ENCODE data around the gene NUP205. TPM values are rescaled to one million over a fixed set of nuclear protein-coding genes. Genes with fewer than 3 reads are reported as not detected.

NUP205 gene
- total RNA-seq, 2 experiments from 2014 or later, result 50.6 to 54.7 TPM

DNA sequence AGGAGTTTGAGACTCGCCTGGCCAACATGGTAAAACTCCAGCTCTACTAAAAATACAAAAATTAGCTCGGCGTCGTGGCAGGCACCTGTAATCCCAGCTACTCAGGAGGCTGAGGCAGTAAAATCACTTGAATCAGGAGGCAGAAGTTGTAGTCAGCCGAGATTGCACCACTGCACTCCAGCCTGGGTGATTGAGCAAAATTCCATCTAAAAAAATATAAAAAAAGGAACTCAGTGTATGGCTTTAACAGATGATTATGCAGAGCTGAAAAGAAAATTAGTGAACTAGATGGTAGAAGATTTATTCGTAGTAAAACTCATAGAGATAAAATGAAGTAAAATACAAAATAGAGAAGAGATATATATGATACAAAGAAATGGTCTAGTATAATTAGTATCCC is 35.2 kb upstream of the NUP205 start:
- H3K27me3 Mint-ChIP-seq, result no peaks in the 10 kb centered on the region
- intact Hi-C loops (cut with DNase I, micrococcal nuclease), result no loop called here
- no peak overlapping the region for H3K27ac ChIP-seq (ENCODE audit: low read depth in 1 of 2, low read length in 2 of 2)
- H3K36me3 ChIP-seq (ENCODE audit: insufficient read depth, low read length), result no peaks in the 10 kb centered on the region
- H3K27ac Mint-ChIP-seq, result no peak overlapping the region
- ChIA-PET POLR2A (no interaction called here), CTCF (no interaction called here)
- H3K4me3 Mint-ChIP-seq, result no peak overlapping the region
- no peaks in the 10 kb centered on the region for H3K9me3 ChIP-seq (ENCODE audit: control insufficient read depth in 1 of 2, insufficient read depth in 1 of 2, low read length in 2 of 2)
- H3K4me3 ChIP-seq (ENCODE audit: low read length), result no peak overlapping the region
- DNase-seq, result no peak
- H3K4me1 ChIP-seq (ENCODE audit: insufficient read depth, low read length), result no peaks in the 10 kb centered on the region
- TF ChIP-seq, protein P1, sequence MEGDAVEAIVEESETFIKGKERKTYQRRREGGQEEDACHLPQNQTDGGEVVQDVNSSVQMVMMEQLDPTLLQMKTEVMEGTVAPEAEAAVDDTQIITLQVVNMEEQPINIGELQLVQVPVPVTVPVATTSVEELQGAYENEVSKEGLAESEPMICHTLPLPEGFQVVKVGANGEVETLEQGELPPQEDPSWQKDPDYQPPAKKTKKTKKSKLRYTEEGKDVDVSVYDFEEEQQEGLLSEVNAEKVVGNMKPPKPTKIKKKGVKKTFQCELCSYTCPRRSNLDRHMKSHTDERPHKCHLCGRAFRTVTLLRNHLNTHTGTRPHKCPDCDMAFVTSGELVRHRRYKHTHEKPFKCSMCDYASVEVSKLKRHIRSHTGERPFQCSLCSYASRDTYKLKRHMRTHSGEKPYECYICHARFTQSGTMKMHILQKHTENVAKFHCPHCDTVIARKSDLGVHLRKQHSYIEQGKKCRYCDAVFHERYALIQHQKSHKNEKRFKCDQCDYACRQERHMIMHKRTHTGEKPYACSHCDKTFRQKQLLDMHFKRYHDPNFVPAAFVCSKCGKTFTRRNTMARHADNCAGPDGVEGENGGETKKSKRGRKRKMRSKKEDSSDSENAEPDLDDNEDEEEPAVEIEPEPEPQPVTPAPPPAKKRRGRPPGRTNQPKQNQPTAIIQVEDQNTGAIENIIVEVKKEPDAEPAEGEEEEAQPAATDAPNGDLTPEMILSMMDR (IDR thresholded peaks at IDR 0.05), result no peak
- no peaks in the 10 kb centered on the region for H3K4me1 Mint-ChIP-seq (ENCODE audit: low read depth)
- no peaks in the 10 kb centered on the region for H3K27me3 ChIP-seq (ENCODE audit: control insufficient read depth in 1 of 2, insufficient read depth in 2 of 2, low read length in 2 of 2)
- H3K36me3 Mint-ChIP-seq (ENCODE audit: low read depth), result no peaks in the 10 kb centered on the region
- no peaks in the 10 kb centered on the region for H3K9me3 Mint-ChIP-seq
- ATAC-seq (ENCODE audit: poor library complexity), result no peak

DNA sequence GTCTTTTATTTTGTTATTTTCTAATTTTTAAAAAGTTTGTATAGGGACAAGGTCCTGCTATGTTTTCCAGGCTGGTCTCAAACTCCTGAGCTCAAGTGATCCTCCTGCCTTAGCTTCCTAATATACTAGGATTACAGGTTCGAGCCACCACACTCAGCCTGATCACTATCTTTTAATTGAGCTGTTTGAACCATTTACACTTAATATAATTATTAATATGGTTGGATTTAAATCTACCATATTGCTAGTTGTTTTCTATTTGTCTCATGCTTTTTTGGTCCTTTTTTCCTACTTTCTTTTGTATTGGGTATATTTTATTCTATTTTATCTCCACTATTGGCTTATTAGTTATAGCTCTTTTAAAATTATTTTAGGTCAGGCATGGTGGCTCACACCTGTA is 34.6 kb upstream of the NUP205 start:
- Histone ChIP-seq H3K4me1 (ENCODE audit: insufficient read depth, low read length) (no peaks in the 10 kb centered on the region), H3K27me3 (ENCODE audit: control insufficient read depth in 1 of 2, insufficient read depth in 2 of 2, low read length in 2 of 2) (no peaks in the 10 kb centered on the region), H3K9me3 (ENCODE audit: control insufficient read depth in 1 of 2, insufficient read depth in 1 of 2, low read length in 2 of 2) (no peaks in the 10 kb centered on the region), H3K36me3 (ENCODE audit: insufficient read depth, low read length) (no peaks in the 10 kb centered on the region), H3K4me3 (ENCODE audit: low read length) (no peak overlapping the region), H3K27ac (ENCODE audit: low read depth in 1 of 2, low read length in 2 of 2) (no peak overlapping the region)
- TF ChIP-seq, protein P1 (IDR thresholded peaks at IDR 0.05), result no peak
- no peak overlapping the region for H3K4me3 Mint-ChIP-seq
- ATAC-seq (ENCODE audit: poor library complexity) (no peak), DNase-seq (no peak)
- no peaks in the 10 kb centered on the region for H3K4me1 Mint-ChIP-seq (ENCODE audit: low read depth)
- no peaks in the 10 kb centered on the region for H3K36me3 Mint-ChIP-seq (ENCODE audit: low read depth)
- POLR2A ChIA-PET, result no interaction called here
- H3K27ac Mint-ChIP-seq, result no peak overlapping the region
- no peaks in the 10 kb centered on the region for H3K27me3 Mint-ChIP-seq
- intact Hi-C loops (cut with DNase I, micrococcal nuclease), result no loop called here
- no peaks in the 10 kb centered on the region for H3K9me3 Mint-ChIP-seq
- CTCF ChIA-PET, result no interaction called here

DNA sequence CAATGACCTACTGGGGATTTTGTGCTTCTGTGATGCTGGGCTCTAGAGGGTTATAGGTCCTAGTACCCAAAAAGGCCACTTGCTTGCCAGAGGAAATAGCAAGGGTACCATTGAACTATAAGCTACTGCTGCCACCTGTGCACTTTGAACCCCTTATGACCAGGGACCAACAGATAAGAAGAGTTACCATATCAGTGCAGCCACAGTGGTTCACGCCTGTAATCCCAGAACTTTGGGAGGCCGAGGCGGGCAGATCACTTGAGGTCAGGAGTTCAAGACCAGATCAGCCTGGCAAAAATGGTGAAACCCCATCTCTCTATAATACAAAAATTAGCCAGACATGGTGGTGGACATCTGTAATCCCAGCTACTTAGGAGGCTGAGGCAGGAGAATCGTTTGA is 32.3 kb upstream of the NUP205 start:
- Histone ChIP-seq H3K27me3 (ENCODE audit: control insufficient read depth in 1 of 2, insufficient read depth in 2 of 2, low read length in 2 of 2) (no peaks in the 10 kb centered on the region), H3K4me1 (ENCODE audit: insufficient read depth, low read length) (no peaks in the 10 kb centered on the region), H3K4me3 (ENCODE audit: low read length) (no peak overlapping the region), H3K27ac (ENCODE audit: low read depth in 1 of 2, low read length in 2 of 2) (no peak overlapping the region), H3K9me3 (ENCODE audit: control insufficient read depth in 1 of 2, insufficient read depth in 1 of 2, low read length in 2 of 2) (no peaks in the 10 kb centered on the region), H3K36me3 (ENCODE audit: insufficient read depth, low read length) (no peaks in the 10 kb centered on the region)
- DNase-seq (no peak), ATAC-seq (ENCODE audit: poor library complexity) (no peak)
- POLR2A ChIA-PET, result no interaction called here
- Mint-ChIP-seq H3K9me3 (no peaks in the 10 kb centered on the region), H3K36me3 (ENCODE audit: low read depth) (no peaks in the 10 kb centered on the region), H3K27me3 (no peaks in the 10 kb centered on the region), H3K4me3 (no peak overlapping the region), H3K4me1 (ENCODE audit: low read depth) (no peaks in the 10 kb centered on the region), H3K27ac (no peak overlapping the region)
- intact Hi-C loops (cut with DNase I, micrococcal nuclease), result no loop called here
- TF ChIP-seq, protein P1 (IDR thresholded peaks at IDR 0.05), result no peak
- CTCF ChIA-PET, result interaction anchor here (0.6 kb wide), 1 partner anchor 581 kb away, joined by 3 read pairs; no protein-coding TSS in a partner anchor
